Psoas muscle (tissue), 8 donors: ENCODE measurements around the gene HTRA2. TPM values are rescaled to one million over a fixed set of nuclear protein-coding genes. Genes with fewer than 3 reads are reported as not detected.

Experiments
- ATAC-seq, 4 donors: fragments of 200-7000 bp; cut with Tn5 transposase; one replicate each; pipeline ENCODE4 v1.9.1; 2020; ENCODE audit warnings: moderate library complexity in 3 of 4, mild to moderate bottlenecking in 2 of 4
- DNase-seq, 2 donors: peaks; one replicate each; pipeline ENCODE4 v3.0.0-alpha.2; 2020
- H3K27ac ChIP-seq: fragments of 200-600 bp; one replicate; pipeline ENCODE4 v1.8.0; 2022
- H3K27me3 ChIP-seq, 3 donors: fragments of 200-600 bp in 1 of 3; one replicate each; pipeline versions ENCODE4 v1.6.1 to v1.8.0; 2013 to 2022; ENCODE audit warnings: low read length in 2 of 3, mild to moderate bottlenecking in 2 of 3, moderate library complexity in 1 of 3; ENCODE audit not compliant: insufficient read depth in 3 of 3
- H3K36me3 ChIP-seq, 2 donors: fragments of 200-600 bp in 1 of 2; one replicate each; pipeline versions ENCODE4 v1.6.1 to v1.8.0; 2013 to 2022; ENCODE audit warnings: low read depth in 1 of 2, mild to moderate bottlenecking in 1 of 2, moderate library complexity in 1 of 2; ENCODE audit not compliant: insufficient read depth in 1 of 2
- H3K4me1 ChIP-seq: fragments of 200-600 bp; one replicate; pipeline ENCODE4 v1.8.0; 2022
- H3K4me3 ChIP-seq: fragments of 200-600 bp; one replicate; pipeline ENCODE4 v1.8.0; 2022; ENCODE audit warnings: mild to moderate bottlenecking
- H3K9me3 ChIP-seq: fragments of 200-600 bp; one replicate; pipeline ENCODE4 v1.8.0; 2022
- WGBS, 3 donors: extraction: QIAGEN DNeasy Blood & Tissue Kit; methylation state at CpG; one replicate each; pipeline versions ENCODE4 v1.1.6 to v1.1.7; 2013; 5-methylcytosine and 5-hydroxymethylcytosine counted together
- intact Hi-C, 2 donors: fragments of 100-400 bp; cut with DNase I; formaldehyde crosslinking; loops; one replicate each; pipeline versions ENCODE4 v1.11.0 to v1.14.2; 2022
- polyA plus RNA-seq, 3 donors: library from polyadenylated mRNA; stranded (reverse); fragments of 200-250 nt; gene quantifications; one replicate each; pipeline ENCODE4 v1.2.3, GENCODE V29; 2013
- total RNA-seq, 4 donors: library from RNA; stranded (reverse); fragmentation: NEBNext Ultra II Directional in 2 of 4; extraction: Animal tissue kit (Norgen Biotek cat#: 25700) in 2 of 4; gene quantifications; one replicate each; pipeline versions ENCODE4 v1.2.1 to v1.2.4, GENCODE V29; 2021 to 2023
- TF ChIP-seq, protein P1 (sequence below): fragments of 200-600 bp; IDR thresholded peaks from one replicate; pipeline ENCODE4 v1.8.0; 2022; ENCODE audit warnings: antibody characterized with exemption
- donor health status: healthy with polysubstance abuse.
- donor health status: DM: no; HTN: no; CAD: no; lungs with moderate emphysema.
- donor health status: Bipolar disorder and iron deficiency.
- donor health status: healthy.
- donor health status: DM: yes; HTN: yes; CAD: no.
- donor health status: DM: no; HTN: no; CAD: no.
- donor health status: DM: no; HTN: no; CAD: no.
- donor health status: DM: yes; HTN: yes; CAD: no.

HTRA2 gene
- total and polyA plus RNA-seq, 7 donors = 23.0 to 54.4 (median 27.6) TPM

GRCh38 chr2:74542978-74543377 lies 13.2 kb downstream of the HTRA2 start:
- TF ChIP-seq, protein P1, sequence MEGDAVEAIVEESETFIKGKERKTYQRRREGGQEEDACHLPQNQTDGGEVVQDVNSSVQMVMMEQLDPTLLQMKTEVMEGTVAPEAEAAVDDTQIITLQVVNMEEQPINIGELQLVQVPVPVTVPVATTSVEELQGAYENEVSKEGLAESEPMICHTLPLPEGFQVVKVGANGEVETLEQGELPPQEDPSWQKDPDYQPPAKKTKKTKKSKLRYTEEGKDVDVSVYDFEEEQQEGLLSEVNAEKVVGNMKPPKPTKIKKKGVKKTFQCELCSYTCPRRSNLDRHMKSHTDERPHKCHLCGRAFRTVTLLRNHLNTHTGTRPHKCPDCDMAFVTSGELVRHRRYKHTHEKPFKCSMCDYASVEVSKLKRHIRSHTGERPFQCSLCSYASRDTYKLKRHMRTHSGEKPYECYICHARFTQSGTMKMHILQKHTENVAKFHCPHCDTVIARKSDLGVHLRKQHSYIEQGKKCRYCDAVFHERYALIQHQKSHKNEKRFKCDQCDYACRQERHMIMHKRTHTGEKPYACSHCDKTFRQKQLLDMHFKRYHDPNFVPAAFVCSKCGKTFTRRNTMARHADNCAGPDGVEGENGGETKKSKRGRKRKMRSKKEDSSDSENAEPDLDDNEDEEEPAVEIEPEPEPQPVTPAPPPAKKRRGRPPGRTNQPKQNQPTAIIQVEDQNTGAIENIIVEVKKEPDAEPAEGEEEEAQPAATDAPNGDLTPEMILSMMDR = no peak
- Histone ChIP-seq H3K4me1 (no peaks in the 10 kb centered on the region), H3K27me3 (no peaks in the 10 kb centered on the region), H3K9me3 (no peaks in the 10 kb centered on the region), H3K4me3 (no peak overlapping the region), H3K27ac (no peak overlapping the region), H3K36me3 (no peaks in the 10 kb centered on the region)
- DNase-seq (no peak), ATAC-seq (no peak)
- intact Hi-C loops = no loop called here
- 74 to 88% (median 79%) methylated on average over 1 of the region's 1 CpG for WGBS, 3 donors

DNA sequence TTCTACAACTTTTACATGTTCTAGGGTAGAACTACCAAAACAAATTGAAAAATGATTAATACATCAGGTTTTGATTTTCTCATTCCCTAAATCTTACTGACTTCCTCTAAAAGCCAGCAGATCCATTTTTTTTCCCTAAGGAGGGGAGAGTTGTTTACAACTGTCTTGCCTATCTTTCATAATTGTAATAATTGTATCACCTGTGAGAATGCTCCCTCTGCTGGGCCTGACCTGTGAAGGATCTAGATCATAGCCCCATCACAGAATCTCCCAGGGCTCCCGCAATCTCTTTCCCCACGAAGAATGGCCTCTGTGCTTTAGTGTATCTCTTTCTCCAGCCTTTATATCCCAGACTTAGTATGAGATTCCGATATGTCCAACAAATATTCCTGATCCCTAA lies 14.9 kb downstream of the HTRA2 start:
- H3K27ac ChIP-seq = no peak overlapping the region
- H3K4me3 ChIP-seq = no peak overlapping the region
- peaks cover 6% of the 10 kb centered on the region for H3K4me1 ChIP-seq
- peaks cover 0 to 16% (median 4%) of the 10 kb centered on the region in 3 donors for H3K27me3 ChIP-seq
- intact Hi-C loops = no loop called here
- no peaks in the 10 kb centered on the region for H3K36me3 ChIP-seq
- TF ChIP-seq, protein P1 = no peak
- ATAC-seq (no peak), DNase-seq (no peak)
- 90 to 92% (median 91%) methylated on average over 3 of the region's 3 CpGs for WGBS, 3 donors
- no peaks in the 10 kb centered on the region for H3K9me3 ChIP-seq

DNA sequence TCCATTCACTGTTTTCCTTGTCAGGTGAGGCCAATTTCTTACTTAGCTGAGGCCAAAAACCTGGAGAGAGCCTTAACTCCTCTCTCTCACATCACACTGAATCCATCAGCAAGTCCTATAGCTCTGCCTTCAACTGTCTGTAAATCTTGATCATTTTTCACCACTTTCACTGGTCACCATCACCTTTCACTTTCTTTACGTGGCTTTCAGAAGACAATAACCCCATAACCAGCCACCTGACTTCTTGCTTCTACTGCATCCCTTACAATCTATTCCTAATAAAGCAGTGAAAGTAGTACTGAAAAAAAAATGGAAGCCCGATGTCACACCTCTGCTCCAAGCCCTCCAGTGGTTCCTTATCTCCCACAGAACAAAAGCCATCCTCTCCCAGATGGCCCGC lies 16.3 kb downstream of the HTRA2 start:
- Histone ChIP-seq H3K4me1 (peaks cover 6% of the 10 kb centered on the region), H3K27me3 (peaks cover 0 to 25% (median 4%) of the 10 kb centered on the region in 3 donors), H3K27ac (no peak overlapping the region), H3K9me3 (no peaks in the 10 kb centered on the region), H3K4me3 (no peak overlapping the region), H3K36me3 (no peaks in the 10 kb centered on the region)
- DNase-seq = no peak
- TF ChIP-seq, protein P1 = no peak
- intact Hi-C loops = no loop called here
- no peak for ATAC-seq
- 89 to 94% (median 90%) methylated on average over 3 of the region's 3 CpGs for WGBS, 3 donors

DNA sequence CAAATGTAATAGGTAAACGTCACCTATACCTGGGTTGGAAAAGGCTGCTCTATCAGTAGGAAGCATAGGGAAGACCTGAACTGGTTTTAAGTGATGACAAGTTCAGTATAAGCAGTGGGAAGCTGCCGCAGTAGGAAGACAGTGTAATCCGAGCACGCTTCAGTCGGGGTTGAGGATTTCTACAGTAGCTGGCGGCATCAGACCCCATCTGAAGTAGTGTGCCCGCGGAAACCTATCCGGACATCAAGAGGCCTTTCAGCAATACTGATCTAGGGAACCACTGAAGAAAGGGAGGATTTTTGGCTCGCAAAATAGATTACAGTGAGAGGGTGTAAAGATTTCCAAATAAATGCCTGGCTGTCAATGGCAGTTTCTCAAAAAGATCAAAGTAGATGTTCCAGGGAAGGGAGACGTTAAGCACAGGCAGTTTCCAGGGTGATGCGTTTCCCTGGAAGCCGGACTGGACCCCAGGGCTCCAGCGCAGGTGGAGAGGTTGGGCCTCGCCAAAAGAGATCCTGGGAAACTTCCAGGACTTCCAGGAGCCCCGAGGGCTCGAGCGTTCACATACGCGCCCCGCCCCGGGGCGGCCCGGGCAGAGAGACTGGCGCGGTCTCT lies 18.7 kb downstream of the HTRA2 start:
- peak in 1 of 4 donors; percentile 24 for ATAC-seq
- H3K4me1 ChIP-seq = peaks cover 6% of the 10 kb centered on the region
- H3K27ac ChIP-seq = peak overlapping the region; percentile 60
- peak overlapping the region; percentile 68 for H3K4me3 ChIP-seq
- WGBS, 3 donors = 8 to 10% (median 8%) methylated on average over 25 to 26 of the region's 26 CpGs
- H3K27me3 ChIP-seq = peaks cover 0 to 38% (median 7%) of the 10 kb centered on the region in 3 donors
- DNase-seq = no peak
- intact Hi-C loops = no loop called here
- TF ChIP-seq, protein P1 = no peak
- no peaks in the 10 kb centered on the region for H3K9me3 ChIP-seq
- no peaks in the 10 kb centered on the region for H3K36me3 ChIP-seq
